Heart left ventricle (tissue), 13 donors: ENCODE measurements around the gene SFXN2.

Experiments
- CTCF ChIP-seq, 12 donors: fragments of 200-600 bp; sonication (generic) in 4 of 12; IDR thresholded peaks; one replicate each; pipeline versions ENCODE4 v1.5.0 to v1.8.0; 2018 to 2022; ENCODE audit warnings: antibody characterized with exemption in 12 of 12, mild to moderate bottlenecking in 5 of 12
- POLR2A ChIP-seq, 2 donors: fragments of 450-650 bp; IDR thresholded peaks; one replicate each; pipeline ENCODE4 v1.6.1; 2017; ENCODE audit warnings: antibody characterized with exemption in 2 of 2, mild to moderate bottlenecking in 2 of 2, moderate library complexity in 2 of 2
- donor health status: ischemic (EF 13 %, LVEDD 7.1; RV severe dilation, severe dysfunction).
- donor health status: DM: no; HTN: yes; CAD: no.
- donor health status: DM: no; HTN: no; CAD: no.
- donor health status: ischemic (EF 25% LVEDD 6.9; RV normal size, moderate dysfunction).
- donor health status: ischemic (EF 25% LVEDD 5.7; RV mildly dilated, moderate dysfunction).
- donor health status: ischemic (EF 35%, LVEDD 5.7; RV mildly dilated, moderate dysfunction).
- donor health status: nonischemic (EF 11% LVEDD 7.7; RV severe dilation, severe dysfunction).
- donor health status: DM: yes; HTN: yes; CAD: no.
- donor health status: PGD.
- donor health status: ischemic (EF 29% LVEDD 5.4; RV normal size, mild dysfunction).
- donor health status: nonischemic (EF 23%, LVEDD 6.1; RV moderate dilation, normal function).

- TF ChIP-seq CTCF (IDR thresholded peaks at IDR 0.05) (no peak), POLR2A (IDR thresholded peaks at IDR 0.05) (peak in 1 of 2 donors; percentile 85)
These were observed 61.7 kb downstream of the SFXN2 start for GRCh38 chr10:102775935-102776669.
